ACHN (cell line): Measurements from ENCODE around the gene KRT15.
"Not testable (repeated sequence)": the region's sequence is repeated elsewhere in the genome, so short reads cannot be mapped to it uniquely, and the experiment has no call there.

Source experiments
- DNase-seq: peaks from one replicate; pipeline ENCODE4 v3.0.0-alpha.2; 2015
- in situ Hi-C: cut with HindIII; loops from 2 replicates; pipeline ENCODE4 v1.10.0; 2017; ENCODE audit warnings: low sequenced_read_pairs, low pct_ligation_motif_present, low pct_unique_long_range_greater_than_20kb

KRT15 gene

DNA sequence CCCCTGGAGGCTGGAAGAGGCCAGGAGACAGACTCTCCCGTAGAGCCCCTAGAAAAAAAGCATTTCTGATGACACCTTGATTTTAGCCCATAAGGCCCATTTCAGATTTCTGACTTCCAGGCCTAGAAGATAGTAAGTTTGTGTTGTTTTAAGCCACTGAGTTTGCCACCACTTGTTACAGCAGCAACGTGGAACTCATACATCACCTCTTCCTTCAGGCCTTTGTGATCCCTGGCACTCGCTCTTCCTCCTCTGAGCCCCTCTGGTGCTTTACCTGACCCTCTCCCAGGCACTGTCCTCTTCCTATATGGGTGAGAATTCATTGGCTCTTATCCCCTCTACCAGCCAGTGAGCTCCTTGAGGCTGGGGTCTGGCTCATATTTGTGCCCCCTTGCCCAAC, 28.1 kb upstream of the KRT15 start:
- DNase-seq, result no peak
- in situ Hi-C loops, result no loop called here

DNA sequence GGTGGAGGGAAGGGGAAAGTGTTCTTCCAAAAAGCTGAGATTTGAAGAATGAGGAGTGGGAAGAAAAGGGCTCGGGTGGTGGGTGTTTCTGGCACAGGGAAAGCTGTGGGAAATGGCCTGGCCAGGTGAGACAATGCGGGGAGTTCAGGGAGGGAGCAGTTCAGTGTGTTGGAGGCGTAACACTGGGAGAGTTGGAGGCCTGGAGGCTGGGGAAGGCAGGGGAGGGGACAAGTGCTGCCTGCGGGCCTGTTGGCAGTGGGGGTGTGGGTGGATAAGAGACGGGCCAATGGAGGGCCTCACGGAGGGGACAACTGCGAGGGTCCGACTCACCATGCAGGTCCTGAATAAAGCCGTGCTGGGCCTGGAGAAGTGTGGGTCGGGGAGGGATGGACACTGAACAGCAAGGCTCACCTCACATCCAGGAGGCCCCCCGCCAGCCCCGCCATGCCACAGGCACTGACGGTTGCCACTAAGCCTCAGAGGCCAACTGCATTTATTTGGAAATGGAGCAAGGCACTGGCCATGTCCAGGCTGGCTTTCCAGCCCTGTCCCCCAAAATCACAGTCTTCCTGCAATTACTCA, 27.2 kb upstream of the KRT15 start:
- in situ Hi-C loops, result no loop called here

DNA sequence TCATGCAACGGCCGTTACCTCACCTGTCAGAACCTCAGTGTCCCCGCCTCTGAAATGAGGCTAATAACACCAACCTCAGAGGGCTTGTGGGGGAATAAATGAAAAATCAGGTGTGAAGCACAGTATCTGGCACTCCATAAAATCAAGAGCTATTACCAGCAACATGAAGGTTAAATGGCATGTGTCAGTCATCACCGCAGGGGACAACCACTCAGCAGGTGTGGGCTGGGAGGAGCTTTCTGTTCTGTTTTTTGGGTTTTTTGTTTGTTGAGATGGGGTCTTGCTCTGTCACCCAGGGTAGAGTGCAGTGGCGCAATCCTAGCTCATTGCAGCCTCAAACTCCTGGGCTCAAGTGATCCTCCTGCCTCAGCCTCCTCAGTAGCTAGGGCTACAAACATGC, 26.2 kb upstream of the KRT15 start:
- in situ Hi-C loops, result no loop called here
- no peak for DNase-seq

More for the DNA sequence above, 27.2 kb upstream of the KRT15 start:
- DNase-seq, result no peak

DNA sequence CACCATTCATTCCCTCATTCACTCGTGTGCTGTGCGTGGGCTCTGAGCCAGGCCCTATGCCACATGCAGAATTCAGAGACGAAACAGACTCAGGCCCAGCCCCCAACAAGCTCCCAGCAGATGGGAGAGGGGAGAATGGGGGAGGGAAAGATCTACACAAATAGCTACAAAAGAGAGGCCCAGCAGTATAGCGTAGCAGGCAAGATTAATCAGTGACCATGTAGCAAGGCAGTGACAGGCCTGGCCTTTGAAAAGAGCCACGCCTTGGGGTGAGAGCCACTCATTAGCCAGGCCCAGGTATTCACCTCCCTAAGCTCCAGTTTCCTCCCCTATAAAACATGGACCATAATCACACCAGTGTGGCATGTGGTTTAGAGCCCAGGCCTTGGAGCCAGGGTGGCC, 25.8 kb upstream of the KRT15 start:
- in situ Hi-C loops, result no loop called here

DNA sequence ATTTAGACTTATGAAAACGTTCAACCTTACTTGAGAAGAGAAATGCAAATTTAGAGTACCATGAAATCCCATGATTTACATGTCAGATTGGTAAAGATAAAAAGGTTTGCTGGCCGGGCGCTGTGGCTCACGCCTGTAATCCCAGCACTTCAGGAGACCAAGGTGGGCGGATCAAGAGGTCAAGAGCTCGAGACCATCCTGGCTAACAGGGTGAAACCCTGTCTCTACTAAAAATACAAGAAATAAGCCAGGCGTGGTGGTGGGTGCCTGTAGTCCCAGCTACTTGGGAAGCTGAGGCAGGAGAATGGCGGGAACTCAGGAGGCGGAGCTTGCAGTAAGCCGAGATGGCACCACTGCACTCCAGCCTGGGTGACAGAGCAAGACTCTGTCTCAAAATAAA, 24.1 kb upstream of the KRT15 start:
- in situ Hi-C loops, DNase-seq: not testable (repeated sequence)

More for the DNA sequence above, 25.8 kb upstream of the KRT15 start:
- DNase-seq, result peak; percentile 41

DNA sequence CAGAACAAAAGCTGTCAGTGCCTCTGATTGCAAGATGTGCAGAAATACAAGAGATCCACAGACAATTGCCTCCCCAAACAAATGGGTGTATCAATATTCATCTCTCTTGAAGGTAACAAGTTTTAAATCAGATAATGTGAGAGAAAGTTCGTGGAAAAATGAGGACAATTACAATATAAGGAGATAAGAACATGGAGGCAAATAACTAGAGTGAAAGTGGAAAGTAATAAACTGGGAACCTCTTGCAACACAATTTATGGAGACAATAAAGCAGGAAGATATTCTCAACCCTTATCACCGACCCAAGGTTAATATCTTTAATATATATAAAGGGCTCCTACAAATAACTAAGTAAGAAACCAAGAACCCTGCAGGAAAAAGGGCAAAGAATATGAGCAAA, 23.7 kb upstream of the KRT15 start:
- in situ Hi-C loops, result no loop called here
- no peak for DNase-seq

DNA sequence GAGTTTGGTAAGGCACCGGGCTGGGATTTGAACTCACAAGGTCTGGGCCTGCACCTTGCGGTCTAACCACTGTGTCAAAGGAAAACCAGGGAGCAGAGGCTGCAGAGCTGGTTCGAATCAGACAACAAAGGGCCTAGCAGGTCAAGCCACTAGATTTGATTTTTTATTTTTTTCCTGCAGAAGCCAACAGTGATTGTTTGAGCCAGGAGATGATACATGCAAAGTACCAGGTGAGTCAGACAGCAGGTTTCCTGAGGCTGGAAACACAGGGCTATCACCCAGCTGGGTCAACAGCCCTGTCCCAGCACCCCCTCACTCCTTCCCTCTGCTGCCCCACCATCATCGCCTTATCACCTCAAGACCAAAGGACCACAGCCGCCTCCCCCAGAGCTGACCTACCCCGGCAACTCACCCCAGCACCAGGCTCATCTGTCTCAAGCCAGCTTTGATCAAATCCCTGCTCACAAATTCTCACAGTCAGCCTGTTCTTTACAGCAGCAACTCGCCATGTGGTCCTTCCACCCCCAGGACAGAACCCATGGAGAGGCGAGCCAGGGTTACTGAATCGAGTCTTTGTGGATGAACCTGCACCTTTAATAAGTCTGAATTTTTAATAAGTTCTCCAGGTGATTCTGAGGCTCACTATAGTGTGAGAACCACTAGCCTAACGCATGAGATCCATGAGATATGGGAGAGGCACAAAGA, 22.4 kb upstream of the KRT15 start:
- in situ Hi-C loops, result no loop called here
- DNase-seq, result no peak

DNA sequence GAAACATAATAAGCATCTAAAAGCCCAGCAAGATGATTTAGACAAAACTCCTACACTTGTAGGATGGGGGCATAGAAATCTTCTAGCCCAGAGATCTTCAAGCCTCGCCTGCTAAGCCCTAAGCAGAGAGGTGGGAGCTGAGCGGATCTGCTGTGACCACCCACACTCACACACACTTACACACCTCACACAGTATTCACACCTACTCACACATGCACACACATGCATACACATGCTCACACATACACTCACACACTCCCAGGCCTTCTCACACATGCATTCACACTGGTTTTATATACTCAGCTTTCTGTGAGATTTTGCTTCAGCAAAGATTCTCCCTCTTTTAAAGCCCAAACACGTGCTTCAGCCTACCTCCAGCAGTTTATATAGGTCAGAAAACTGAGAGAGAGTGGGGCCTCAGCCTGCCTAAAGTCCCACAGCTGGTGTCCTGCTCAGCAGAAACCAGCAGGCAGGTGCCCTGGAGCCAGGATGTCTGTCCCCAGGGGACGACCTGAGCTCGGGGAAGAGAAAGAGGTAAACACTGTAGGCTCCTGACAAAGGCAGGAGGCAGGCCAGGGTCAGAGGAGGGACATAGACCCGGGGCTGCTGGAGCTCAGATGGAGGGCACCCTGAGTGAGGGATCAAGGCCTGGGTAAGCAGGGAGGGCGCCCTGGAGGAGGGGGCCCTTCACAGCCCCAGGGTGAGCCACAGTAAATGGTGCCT, 21.4 kb upstream of the KRT15 start:
- in situ Hi-C loops, result no loop called here
- DNase-seq, result no peak

DNA sequence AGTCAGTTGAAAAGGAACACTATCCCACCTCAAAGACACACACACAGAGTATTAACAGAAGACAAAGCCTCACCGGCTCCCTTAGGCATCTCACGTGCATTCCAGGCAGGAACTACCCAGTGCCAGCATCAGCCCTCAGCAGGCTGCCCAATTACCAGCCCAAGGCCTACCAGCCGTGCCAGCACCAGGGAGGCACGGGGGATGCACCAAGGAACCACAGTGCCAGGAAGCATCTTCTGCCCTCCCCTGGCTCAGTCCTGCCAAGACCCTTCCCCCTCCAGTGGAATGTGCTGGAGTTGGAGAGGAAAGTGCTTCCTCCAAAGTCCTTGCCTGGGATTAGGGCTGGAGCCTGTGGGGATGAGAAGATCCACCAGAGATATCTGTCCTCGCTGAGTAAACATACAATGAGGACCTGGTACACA, 20.4 kb upstream of the KRT15 start:
- peak; percentile 52 for DNase-seq
- in situ Hi-C loops, result no loop called here

DNA sequence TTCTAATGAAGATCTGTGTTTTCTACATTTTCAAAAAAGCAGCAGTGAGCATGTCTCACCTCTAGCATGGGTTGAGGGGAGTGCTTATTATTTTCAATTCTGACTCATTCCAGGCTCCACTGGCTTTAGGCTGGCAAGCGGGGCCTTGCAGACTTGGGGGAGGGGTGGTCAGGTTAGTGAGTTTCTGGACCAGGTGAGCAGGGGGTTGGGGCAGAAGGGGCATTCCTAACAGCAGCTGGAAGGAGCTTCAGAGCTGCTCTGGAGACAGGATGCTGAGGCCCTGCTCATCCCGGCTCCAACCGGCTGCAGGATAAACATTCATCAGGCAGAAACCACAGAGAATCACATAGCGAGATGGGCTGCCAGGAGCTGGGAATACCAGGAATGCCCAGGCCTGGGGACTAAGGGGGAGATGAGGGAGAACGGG, 19.9 kb upstream of the KRT15 start:
- peak; percentile 74 for DNase-seq
- in situ Hi-C loops, result no loop called here

DNA sequence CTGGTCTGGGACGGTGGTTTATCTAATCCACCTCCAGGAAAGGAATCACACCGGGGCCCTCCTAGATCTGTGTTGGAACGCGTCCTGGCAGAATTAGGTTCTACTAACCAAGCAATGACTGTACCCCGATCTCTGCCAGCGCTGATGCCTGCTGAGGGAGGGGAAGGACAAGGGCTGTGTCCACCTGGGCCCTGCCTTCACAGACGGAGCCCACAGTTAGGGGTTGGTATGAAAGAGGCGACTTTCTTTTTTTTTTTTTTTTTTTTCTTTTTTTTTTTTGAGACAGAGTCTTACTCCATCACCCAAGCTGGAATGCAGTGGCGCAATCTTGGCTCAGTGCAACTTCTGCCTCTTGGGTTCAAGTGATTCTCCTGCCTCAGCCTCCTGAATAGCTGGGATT, 19.3 kb upstream of the KRT15 start:
- in situ Hi-C loops, result no loop called here
- peak; percentile 21 for DNase-seq

DNA sequence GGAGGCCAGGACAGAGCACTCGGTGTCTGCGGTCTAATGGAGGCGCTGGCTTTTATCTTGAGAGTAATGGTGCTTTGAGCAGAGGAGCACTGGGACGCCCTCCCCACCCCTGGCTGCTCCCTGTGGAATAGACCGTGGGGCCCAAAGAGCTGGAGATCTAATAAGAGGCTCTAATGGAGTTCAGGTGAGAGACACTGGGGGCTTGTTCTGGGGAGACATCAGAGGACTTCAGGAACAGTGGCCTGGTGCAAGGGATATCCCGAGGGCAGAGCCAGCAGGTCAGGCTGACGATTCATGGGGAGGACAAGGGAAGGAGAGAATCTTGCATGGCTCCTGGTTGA, 18.9 kb upstream of the KRT15 start:
- in situ Hi-C loops, result no loop called here
- DNase-seq, result no peak

DNA sequence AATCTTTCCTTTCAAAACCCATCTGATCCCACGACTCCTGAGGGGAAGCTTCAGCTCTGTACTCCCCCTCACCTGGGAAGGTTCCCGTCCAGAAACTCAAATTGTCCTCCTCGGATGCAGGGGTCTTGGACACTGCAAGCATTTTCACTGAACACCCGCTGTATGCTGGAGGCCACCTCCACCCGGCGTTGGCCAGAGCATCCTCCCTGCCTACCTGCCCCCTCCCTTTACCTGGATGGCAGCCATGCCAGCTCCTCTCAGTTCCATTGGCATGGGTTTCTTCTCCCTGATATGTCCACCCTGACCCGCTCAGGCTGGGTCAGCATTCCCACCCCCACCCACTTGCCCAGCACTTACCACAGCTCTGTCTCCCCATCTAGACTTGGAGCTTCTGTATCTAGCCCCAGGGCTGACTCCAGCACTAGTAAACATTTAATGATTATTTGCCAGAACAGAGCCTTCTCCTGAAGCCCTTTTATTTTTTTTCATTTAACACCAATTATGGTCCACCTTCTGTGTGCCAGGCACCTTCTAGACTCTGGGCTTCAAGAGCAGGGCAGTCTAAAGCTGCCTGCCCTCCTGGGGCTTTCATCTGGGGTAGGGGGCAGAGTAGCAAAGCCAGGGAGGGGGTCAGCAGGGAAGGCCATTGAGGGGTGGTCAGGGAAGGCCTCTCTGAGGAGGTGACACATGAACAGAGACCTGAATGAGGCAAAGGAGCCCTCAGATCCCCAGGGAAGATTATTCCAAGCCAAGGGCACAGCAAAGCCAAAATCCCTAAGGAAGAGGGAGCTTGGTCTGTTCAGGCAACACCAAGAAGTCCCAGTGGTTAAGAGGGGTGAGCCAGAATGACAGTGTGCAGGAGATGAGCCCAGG, 18.3 kb upstream of the KRT15 start:
- no peak for DNase-seq
- in situ Hi-C loops, result no loop called here

DNA sequence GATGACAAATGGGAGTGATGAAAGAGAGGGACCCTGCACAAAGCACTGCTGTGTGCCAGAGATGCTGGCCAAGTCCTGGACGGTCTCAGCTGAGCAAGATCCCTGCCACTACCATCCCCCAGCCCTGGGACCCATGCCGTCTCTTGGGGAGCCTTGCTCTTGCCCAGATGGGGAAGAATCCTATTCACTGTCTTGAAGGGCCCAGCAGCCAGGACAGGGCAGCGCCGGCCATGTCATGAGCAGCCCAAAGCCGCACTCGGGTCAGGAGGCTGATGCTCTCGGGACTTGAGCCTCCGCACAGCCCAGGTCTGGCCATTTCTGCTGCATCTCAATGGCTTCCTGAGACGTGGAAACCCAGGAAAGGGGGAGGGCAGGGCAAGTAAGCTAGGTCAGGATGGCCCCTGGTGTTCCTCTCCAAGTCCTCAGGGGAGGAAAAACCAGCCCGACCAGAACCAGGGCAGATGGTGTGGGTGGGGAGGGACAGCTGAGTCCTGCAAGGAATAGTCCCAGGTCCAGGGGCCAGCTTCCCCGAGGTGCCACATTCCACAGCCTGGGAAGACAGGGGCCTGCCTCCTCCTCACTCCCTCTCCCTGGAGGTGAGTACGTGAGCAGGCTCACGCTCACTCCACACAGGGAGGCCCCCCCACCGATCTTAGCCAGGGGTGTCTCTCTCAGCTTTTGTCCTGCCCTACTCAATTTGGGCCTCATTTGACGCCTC, 17.2 kb upstream of the KRT15 start:
- in situ Hi-C loops, result no loop called here
- DNase-seq, result no peak

DNA sequence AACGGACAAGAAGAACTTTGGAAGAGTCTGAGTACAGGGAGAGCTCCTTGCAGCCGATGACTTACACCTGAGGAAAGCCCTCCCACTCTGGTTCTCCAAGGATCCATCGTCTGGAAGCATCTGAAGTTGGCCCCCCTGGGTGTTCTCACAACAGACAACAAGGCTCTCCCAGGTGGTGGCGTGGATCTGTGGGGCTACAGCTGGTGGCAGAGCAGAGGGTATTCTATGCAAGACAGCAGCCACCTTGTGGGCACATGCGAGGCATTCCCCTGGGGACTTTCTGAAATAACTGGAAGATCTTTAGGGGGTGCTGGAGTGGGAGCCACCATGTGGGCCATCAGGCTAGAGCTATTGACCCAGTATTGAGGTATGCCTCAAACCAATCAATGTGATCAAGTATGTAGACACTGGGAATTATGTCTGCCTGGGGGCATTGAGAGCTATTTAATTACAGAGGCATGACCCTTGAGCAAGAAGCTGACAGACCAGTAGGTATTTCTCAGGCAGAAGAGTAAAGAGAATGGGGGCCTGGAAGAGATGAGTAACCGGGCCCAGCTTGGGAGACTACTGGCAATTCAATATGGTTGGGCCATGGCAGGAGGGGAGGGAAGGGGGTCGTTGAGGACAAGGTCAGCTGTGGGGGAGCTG, 16.3 kb upstream of the KRT15 start:
- in situ Hi-C loops, result no loop called here
- DNase-seq, result no peak

DNA sequence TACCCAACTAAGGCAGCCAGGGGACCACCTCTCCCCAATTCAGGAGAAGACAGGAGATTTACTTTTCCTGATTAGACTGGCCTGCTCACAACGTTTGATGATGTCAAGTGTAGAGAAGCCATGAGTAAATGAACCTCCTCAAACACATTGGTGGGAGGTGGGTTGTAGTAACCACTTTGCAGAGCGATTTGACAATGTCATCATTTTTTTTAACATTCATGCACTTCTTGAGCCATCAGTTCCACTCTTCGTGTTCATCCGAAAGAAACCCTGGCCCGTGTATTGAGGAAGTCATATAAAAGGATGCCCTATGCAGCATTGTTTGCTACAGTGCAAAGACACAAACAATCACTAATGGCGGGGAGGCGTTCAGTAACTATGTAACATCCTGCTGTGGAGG, 14.9 kb upstream of the KRT15 start:
- DNase-seq, result no peak
- in situ Hi-C loops, result no loop called here

DNA sequence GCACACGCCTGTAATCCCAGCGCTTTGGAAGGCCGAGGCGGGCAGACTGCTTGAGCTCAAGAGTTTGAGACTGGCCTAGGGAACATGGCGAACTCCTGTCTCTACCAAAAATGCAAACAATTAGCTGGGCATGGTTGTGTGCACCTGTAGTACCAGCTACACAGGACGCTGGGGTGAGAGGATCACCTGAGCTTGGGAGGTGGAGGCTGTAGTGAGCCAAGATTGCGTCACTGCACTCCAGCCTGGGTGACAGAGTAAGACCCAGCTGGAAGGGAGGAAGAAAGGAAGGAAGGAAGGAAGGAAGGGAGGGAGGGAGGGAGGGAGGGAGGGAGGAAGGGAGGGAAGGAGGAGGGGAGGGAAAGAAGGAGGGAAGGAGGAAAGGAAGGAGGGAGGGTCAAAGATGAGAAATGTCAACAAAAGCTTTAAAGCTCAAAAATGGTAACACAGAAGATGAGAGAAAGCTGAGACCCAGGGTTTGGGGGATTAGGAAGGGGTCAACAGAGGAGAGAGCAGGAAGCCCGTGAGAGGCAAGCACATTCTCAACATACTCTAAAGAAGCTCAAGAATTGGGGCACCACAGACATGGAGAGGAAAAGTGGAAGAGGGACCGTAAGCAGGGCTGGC, 14.4 kb upstream of the KRT15 start:
- in situ Hi-C loops, result no loop called here
- DNase-seq, result no peak

DNA sequence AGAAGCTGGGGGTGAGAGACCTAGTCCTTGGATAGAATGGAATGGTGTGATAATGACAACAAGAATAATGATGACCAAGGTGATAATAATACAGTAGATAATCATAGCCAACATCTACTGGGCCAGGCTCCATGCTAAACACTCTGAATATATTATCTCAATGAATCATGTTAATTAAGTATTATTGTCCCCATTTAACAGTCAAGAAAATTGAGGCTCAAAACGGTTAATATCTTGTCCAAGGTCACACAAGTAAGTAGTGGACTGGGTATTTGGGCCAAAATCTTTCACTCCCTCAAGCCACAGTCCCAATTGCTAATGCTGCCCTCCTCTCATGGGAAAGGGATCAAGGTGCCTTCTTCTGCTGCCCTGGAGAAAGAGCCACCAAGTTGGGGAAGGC, 13.3 kb upstream of the KRT15 start:
- in situ Hi-C loops, result no loop called here
- no peak for DNase-seq
